PC-9 (cell line): ENCODE measurements around the gene NFE2L2.

Experiments used
- CTCF ChIP-seq: fragments of 200-600 bp; sonication (generic); conservative IDR thresholded peaks from 2 replicates; pipeline ENCODE4 v1.6.1; 2017; ENCODE audit warnings: mixed run types, antibody characterized with exemption, mild to moderate bottlenecking, moderate library complexity
- EZH2 ChIP-seq: fragments of 200-600 bp; sonication (generic); IDR thresholded peaks from 2 replicates; pipeline ENCODE4 v1.8.0; 2017; ENCODE audit warnings: antibody characterized with exemption, low read depth

- TF ChIP-seq CTCF (no peak), EZH2 (no peak)
Measured at GRCh38 chr2:177273408-177273807, 8.9 kb upstream of the NFE2L2 start.
